Activated CD8-positive, alpha-beta memory T cell treated with anti-CD3 and anti-CD28 coated beads, Interleukin-2, amount 50 U/mL, for 4 hours (primary cell): Measurements from ENCODE around the gene HTR7.
"Not testable (repeated sequence)": the region's sequence is repeated elsewhere in the genome, so short reads cannot be mapped to it uniquely, and the experiment has no call there.

ENCODE experiments used
- DNase-seq: peaks from one replicate; pipeline ENCODE4 v3.0.0-alpha.2; 2020

Gene HTR7

DNA sequence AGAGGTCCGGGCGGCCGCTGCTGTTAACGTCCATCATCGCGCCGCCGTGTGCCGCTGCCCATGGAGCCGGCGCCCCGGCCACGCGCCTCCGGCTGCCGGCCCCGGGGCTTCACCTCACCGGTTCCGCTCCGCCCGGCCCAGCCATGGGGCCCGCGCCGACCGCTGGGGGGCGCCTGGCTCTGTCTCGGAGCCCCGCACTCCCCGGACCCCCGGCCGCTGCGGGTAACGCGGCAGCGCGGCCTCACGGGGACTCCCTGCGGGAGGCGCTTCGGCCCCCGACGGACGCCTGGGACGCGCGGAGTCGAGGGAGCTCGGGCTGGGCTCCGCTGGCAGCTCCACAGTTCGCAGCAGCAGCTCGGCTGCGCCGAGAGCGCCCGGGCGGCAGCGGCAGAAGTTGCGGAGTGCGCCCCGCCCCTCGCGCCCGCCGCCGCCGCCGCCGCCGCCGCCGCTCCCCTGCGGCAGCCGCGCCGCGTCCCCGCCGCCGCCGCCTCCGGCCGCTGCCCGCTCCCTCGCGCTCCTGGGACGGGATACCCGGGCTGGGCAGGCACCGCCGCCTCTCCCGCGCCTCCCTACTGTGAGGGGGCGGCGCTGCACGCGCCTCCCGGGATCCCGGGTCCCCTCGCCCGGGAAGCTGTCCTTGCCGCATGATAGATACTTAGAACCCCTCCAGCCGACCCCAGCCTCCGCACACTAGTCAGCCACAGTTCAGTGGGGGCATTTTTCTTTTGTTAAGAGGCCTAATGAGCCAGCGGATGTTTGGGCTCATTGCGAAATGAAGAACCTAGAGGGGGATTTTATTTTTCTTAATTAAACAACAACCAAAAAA, at the start of gene HTR7:
Gene HTR7 (minus strand): TSS at position 405 of the 826 bp plus-strand sequence. CDS start 368 bp downstream, at position 37.
- DNase-seq: peak; percentile 69

DNA sequence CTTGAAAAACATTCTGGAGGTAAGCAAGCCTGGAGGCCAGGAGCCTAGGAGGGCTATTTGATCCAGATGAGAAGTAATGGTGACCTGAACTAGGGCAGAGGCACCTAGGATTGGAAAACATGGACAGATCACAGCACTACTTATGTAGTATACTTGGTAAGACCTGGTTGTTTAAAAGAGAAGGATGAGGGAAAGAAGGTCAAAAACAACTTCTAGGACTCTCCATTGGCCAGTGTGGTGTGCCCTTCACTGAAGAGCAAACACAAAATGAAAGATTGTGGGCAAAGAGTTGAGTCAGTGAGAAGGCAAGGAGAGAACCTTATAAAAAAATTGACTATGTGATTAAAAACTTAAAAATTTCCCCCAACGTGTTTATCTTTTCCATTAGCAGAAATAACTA, 48.8 kb upstream of the HTR7 start:
- DNase-seq: no peak

DNA sequence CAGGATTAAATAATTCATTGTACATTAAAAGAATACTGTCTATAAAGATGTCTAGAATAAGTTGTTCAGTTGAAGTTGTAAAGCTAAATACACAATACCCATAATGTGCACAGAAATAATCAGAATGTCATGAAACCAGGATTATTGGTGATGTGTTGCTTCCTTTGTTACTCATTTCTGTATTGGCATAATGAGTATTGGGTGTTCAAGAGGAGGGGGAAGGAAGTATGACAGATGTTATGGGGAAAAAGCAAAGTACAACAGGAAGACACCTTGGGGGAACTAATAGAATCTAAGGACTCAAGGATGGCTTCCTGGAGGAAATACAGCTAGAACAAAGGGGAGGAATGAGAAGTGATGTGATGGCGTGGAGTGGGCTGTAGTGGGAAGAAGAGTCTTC, 48.1 kb upstream of the HTR7 start:
- DNase-seq: no peak

DNA sequence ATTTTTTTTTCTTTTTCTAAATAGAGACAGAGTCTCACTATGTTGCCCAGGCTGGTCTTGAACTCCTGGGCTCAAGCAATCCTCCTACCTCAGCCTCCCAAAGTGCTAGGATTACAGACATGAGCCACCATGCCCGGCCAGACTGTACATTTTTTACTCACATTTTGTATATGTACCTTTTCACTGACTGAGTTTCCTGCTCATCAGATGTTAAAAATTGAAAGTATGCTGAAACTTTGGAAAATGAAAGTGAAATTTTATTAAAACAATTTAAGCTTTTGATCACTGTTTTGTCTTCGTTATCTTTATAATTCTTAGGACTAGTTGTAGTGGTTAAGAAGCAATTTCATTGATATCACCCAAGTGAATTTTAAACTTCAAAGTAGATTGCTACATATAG, 39.1 kb upstream of the HTR7 start:
- not testable (repeated sequence) for DNase-seq

DNA sequence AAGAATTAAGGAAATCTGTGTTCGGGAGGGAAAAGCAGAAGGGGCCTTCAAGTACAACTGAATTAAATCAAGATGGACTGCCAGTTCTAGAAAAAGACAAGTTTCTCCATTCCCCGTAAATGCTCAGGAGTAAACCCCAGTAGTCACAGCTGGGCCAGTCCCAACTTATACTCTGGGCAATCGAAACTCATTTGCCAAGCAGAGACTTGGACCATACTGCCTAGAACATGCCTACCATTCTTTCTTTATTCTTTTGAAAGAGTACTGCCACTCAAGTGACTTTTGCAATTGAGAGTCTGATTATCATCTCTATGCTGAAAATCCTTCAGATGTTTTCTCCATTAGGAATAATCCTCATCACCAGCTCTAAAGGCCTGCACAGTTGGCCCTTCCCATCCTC, 35.4 kb upstream of the HTR7 start:
- DNase-seq: no peak

DNA sequence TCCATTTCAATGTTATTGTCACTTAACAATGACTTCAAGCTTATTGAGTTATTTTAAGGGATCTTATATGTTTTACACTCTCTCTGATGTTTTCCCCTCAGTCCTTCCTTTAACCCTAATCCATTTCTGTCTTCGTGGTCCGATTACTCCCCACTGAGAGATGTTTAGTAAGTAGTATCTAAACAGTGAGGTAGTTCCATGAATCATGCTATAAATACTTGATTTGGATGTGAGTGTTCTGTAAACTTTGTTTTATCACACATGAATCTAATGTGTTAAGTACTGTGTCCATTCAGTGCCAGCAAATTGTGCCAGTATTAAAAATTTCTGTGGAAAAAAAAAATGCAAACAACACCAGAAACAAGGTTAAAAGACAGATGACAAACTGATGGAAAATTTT, 32.5 kb upstream of the HTR7 start:
- DNase-seq: no peak

DNA sequence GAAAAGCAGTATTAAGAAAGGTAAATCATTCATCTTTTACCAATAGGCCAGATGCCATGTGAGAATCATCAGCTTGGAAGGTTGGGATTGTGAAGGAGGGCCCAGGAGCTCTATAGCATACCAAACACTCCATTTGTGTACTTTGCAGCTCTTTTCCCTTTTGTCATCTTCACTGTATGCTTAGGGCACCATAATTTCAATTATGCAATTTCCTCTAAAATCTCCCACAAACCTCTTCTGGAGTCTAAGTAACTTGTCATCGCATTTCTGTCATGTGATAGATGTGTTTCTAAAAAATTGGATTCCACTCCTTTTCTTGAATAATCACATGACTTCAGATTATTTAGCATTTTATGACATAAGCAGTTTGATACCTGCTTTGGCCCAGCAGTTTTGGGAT, 31.8 kb upstream of the HTR7 start:
- DNase-seq: no peak

DNA sequence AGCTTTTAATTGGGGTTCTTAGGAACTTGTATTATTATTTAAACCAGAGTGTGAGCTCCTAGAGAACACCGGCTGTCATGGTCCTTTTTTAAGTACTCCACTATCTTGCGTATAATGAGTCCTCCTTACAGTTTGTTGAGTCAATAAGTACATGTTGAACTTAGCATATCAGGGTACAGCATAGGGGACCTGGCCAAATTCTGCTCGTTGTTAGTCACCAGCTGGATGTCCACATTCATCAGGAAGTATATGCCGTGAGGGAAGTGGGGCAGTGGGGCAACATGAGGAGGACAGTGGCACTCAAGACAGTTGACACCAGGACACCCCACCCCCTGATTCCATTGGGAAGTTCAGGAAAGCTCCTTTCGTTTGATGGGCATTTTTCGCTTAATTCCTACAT, 30.5 kb upstream of the HTR7 start:
- no peak for DNase-seq

DNA sequence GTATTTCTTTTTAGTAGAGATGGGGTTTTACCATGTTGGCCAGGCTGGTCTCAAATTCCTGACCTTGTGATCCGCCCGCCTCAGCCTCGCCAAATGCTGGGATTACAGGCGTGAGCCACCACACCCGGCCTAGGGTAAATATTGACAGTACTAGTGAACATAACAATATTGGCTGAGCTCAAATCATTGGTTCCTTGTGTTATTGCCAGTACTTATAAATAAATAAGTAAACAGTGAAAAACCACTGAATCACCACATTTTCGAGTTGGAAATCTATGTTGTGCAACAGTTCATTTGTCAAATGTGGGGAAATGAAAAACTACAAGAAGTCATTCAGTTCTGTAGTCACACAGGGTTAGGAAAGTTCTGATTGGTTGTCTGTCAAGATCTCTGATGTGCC, 29.7 kb upstream of the HTR7 start:
- DNase-seq: no peak

DNA sequence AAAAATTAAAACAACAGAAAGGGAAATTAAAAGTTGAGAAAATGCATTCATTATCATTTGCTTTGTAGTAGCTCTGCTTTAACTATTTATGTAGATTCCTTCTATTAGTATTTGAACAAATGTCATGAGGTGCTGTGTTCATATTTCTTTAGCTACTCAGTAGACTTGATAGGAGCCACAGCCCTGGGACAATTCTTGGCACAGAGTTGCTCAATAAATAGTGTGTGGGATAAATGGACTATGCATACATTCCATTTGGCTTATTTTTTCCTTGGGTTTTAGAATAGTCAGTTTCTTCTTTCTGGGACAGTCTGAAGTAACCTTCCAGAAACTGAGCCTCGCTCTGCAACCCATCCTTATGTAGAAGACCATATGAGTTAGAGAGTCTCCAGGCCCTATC, 27.3 kb upstream of the HTR7 start:
- no peak for DNase-seq

DNA sequence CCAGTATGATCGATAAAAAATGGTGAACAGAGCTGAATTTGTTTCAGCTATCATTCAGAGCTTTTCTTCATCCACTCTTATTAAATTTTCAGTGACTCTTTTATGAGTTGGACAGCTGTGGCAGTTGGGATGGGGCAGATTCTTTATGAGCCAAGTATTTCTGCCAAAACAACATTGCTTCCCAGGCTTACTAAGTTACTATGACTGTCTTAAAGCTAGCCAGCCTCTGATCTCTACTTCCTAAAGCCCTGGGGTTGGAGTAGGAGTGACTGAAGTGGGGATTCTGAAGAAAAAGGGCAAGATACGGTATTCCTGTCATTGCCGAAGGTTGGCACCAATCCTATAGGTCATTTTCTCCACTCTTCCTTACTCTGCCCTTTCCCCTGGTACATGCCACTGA, 26.6 kb upstream of the HTR7 start:
- DNase-seq: no peak

DNA sequence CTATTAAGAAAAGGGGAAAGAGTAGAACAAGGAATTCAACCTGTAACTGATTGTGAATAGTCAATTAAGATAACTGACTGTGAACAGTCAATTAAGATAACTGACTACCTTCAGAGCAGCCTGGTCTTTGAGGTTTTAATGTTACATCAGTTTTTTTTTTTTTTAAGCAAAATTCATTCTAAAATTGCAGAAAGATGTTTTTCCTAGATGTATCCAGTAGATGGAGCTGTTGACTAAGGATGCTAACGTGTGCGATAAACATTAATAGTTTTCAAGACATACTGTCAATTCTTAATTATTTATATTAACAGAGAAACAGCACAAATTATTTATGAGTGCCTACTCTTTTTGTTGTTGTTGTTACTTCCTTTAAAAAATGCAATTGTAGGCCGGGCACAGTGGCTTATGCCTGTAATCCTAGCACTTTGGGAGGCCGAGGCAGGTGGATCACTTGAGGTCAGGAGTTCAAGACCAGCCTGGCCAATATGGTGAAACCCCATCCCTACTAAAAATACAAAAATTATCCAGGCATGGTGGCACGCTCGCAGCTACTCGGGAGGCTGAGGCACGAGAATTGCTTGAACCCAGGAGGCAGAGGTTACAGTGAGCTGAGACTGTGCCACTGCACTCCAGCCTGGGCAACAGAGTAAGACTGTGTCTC, 22.4 kb upstream of the HTR7 start:
- not testable (repeated sequence) for DNase-seq

DNA sequence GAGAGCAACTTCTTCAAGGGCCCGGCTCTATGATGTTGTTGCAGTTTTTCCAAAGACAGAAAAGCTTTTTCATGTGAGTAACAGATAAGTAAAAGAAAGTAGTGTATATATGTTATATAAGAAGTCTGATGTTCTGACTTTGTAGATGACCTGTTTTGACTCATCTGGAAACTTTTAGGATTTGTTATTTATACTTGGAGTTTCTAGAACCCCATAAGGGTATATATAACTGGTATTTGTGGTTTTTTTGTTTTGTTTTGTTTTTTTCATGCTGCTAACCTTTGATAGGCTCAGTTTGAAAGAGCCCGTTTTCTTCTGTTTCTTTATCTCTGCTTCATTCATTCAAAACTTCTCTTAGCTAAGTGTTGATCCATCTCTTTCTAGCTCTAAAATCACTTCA, 21.2 kb upstream of the HTR7 start:
- no peak for DNase-seq

DNA sequence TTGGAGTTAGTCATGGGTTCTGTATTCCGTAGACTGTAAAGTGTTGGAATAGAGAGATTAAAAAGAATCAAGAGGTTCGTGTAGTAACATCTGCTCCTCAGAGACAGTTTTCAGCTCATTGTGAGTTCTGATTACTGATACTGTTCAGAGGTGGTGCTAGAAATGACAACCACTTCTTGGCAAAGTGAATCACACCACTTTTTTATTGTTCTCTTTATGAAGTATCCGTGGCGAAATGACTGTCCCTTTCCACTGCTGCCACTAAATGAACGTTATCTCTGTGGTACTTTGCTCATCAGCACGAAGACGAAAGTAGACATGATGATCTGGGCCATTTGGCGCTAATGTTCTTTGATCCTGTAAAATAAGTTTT, 14.8 kb upstream of the HTR7 start:
- DNase-seq: no peak

DNA sequence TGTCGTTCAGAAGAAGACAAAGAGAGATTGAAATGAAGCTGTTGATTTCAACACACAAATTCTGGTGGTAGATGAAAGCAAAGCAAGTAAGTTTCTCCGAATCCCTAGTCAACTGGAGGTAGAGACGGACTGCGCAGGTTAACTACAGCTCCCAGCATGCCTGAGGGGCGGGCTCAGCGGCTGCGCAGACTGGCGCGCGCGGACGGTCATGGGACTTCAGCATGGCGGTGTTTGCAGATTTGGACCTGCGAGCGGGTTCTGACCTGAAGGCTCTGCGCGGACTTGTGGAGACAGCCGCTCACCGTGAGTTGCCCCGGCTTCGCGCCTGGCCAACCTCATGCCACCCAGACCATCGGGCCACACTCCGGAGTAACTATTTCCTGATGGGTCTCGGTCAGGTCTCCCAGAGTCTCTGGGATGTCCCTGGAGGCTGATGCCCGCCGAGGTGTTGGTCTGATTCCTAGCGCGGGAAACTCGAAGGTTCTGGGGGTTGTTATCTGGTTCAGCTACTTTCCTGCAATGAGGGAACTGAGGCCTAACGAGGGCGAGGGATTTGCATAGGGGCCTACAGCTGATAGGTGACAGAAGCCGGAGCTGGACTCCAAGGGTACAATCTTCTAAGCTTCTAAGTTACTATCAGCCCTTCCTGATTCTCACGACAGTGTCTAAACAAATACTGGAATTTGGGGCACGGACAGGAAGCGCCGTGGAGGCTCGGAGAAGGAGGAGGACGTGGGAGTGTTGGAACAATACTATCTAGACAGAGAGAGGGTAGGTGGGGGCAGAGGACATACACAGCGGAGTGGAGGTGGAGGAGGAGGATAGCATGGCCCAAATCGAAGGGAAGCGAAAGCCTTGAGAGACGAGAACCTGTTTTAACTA, 14.2 kb upstream of the HTR7 start, which contains the start of gene RPP30:
Gene RPP30 (plus strand): TSS at position 209 of the 882 bp plus-strand sequence. CDS start 13 bp downstream, at position 222.
- DNase-seq: peak; percentile 76

DNA sequence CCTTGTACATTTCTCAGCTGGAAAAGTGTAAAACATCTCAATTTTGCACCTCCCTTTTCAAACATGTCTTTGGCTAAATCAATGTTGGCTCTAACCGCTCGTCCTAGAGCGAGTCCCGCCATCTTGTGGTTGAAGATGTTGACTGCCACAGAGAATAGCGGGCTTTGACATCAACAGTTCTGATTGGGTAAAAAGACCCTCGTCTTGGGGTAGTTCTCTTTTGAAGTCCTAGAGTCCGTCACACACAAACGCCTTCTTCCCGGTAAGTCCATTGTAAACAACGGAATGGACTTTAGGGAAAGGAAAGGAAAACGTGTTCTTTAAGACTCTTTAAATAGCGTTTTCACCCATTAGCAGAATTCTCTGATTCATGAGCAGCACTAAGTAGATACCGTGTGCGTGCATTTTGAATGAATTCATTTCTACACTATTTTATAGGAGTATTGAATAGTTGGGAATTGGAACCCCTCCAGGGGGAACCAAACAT, 13.5 kb upstream of the HTR7 start:
- DNase-seq: peak; percentile 20

DNA sequence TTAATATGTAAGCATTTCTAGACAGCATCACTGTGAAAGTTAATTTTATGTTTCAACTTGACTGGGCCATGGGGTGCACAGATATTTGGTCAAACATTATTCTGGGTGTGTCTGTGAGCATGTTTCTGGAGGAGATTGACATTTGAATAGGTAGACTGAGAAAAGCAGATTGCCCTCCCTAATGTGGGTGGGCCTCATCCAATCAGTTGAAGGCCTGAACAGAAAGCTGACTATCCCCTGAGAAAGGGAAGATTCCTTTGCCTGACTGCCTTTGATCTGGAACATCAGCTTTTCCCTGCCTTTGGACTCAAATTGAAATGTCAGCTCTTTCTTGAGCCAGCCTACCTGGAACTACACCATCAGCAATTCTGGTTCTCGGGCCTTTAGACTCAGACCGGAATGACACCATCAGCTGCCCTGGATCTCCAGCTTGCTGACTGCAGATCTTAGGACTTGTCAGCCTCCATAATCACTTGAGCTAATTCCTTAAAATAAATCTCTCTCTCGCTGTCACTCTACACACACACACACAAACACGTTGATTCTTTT, 8.3 kb upstream of the HTR7 start:
- DNase-seq: no peak

DNA sequence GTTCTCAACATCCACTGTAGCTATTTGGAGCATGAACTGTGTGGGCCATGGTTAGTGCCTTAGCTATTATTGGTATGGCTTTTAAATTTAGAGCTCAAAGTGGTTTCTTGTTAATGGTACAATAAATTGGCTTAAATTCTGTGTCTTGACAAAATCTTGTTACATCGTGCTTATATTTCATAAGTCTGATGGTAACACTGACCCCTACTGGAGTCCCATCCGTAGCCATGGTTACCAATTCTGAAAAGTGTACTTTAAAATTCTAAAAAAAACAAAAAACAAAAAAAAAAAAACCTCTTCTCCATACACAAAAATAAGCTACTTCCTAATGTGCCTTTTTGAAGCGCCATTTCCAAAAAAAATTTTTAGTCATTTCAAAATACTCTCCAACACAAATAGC, 7.6 kb upstream of the HTR7 start:
- no peak for DNase-seq

DNA sequence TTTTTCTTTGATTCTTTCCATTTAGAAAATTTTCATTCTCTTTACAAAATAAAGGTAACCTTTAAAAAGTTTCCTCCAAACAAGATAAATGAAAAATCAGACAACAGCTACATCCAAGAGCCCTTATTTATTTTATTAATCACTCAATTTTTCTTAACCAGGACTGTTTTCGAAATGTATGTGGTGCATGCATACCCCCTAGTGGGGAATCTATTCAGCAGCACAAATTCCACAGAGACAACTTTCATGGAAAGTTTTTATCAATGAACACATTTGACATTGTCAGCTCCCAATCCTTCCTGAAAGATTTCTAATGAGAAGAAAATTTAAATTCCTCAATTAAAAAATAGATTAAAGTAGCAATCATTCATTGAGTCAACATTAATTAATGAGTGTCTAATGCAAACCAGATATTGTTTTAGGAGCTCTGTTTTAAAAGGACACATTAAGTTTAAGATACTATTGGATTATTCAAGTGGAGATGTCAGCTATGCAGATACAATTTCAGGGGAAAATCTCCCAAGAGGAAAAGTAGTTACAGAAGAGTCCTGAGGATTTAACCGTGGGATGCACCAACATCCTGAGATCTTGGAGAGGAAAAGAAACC, 5.2 kb upstream of the HTR7 start:
- DNase-seq: no peak

DNA sequence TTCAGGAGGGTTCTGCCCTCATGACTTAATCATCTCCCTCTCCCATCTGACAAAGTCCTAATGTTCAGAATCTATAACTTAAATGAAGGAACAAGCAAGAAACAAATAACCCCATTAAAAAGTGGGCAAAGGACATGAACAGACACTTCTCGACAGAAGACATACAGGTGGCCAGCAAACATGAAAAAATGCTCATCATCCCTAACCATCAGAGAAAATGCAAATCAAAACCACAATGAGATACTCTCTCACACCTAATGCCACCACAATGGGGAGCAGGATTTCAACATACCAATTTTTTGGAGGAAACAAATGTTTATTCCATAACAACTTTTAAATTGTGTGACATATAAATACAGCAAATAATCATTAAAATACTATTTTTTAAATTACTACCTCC, 3.0 kb upstream of the HTR7 start:
- DNase-seq: no peak

DNA sequence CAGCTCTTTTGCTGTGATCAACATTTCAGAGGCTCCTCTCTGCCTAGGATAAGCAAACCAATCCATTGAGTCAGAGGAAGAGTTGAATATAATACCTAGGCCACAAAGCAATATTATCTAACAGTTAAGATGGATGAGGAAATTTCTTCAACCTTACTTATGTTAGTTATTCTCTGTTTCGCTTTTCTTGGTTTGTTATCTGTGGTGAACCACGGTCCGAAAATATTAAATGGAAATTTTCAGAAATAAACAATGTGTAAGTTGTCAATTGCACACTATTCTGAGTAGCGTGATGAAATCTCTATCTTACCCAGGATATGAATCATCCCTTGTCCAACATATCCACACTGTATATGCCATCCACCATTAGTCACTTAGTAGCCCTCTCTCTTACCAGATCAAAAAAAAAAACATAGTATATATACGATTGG, 1.5 kb upstream of the HTR7 start:
- DNase-seq: no peak

DNA sequence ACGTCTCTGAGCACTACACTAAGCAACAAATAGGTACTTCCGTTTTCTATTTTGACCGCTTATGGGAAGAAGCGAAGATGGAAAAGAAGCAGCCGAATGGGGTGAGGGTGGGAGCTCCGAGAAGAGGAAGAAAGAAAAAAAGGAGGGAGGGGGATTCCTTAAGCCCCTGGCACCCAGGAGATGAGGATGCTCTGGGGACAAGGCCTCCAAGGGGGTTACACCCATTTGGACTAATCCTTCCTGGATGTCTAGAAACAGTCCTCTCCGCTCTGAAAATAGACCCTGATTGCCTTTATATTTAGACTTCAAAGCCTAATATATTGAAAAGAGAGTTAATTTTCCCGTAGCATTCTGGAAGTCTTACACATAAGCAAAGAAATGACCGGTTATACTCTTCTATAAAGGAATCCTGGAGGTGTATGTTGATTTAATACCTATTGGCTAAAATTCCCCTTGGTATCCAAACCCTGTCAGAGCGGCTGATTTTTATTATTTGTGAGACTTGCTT, 676 bp upstream of the HTR7 start:
- DNase-seq: no peak
